Rectal smooth muscle tissue (tissue), 1 donor: ENCODE results near the gene TSKS.
"Not testable (repeated sequence)": the region's sequence is repeated elsewhere in the genome, so short reads cannot be mapped to it uniquely, and the experiment has no call there.

Experiments used
- H3K27ac ChIP-seq: one replicate; pipeline ENCODE4 v1.7.0; 2013; ENCODE audit warnings: low read depth, low read length, inconsistent platforms
- H3K27me3 ChIP-seq: one replicate; pipeline ENCODE4 v1.7.0; 2013; ENCODE audit warnings: low read length; ENCODE audit not compliant: control insufficient read depth, insufficient read depth
- H3K36me3 ChIP-seq: one replicate; pipeline ENCODE4 v1.7.0; 2013; ENCODE audit warnings: low read length; ENCODE audit not compliant: control insufficient read depth, insufficient read depth
- H3K4me1 ChIP-seq: one replicate; pipeline ENCODE4 v1.7.0; 2013; ENCODE audit warnings: low read length; ENCODE audit not compliant: control insufficient read depth, insufficient read depth
- H3K4me3 ChIP-seq: one replicate; pipeline ENCODE4 v1.7.0; 2013; ENCODE audit warnings: low read length
- H3K9ac ChIP-seq: one replicate; pipeline ENCODE4 v1.7.0; 2013; ENCODE audit warnings: low read length

The TSKS gene

GRCh38 chr19:49749771-49750170 is 13.3 kb downstream of the TSKS start:
- Histone ChIP-seq H3K36me3 (no peaks in the 10 kb centered on the region), H3K9ac (no peak overlapping the region), H3K4me3 (no peak overlapping the region), H3K4me1 (no peaks in the 10 kb centered on the region), H3K27me3 (no peaks in the 10 kb centered on the region), H3K27ac (no peak overlapping the region)

DNA sequence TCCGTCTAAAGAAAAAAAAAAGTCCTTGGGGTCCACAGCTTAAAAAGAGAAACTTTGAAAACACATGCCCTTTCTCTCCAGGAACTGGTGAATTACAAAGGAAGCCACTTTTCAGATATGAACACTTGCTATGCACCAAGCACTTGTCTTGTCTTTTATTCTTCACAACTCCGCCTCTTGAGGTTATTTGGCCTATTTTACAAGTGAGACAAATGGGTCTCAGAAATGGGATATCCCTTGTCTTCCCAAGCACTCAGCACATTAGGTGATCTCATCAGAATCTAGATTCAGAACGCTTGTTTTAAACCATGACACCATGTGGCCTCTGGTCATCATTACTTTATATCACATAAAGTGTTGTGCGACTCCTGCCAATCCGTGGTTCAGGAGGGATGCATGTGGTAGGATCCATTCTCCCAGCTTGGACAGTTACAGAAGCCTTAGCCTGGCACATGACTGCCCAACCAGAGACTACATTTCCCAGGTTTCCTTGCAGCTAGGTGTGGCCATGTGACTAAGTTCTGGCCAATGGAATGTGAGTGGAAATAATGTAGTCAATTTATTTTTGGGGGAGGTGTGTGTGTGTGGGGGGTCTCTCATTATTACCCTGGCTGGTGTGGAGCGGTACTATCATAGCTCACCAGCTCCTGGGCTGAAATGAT is 13.9 kb downstream of the TSKS start:
- no peaks in the 10 kb centered on the region for H3K27me3 ChIP-seq
- no peak overlapping the region for H3K27ac ChIP-seq
- no peaks in the 10 kb centered on the region for H3K36me3 ChIP-seq
- no peak overlapping the region for H3K4me3 ChIP-seq
- no peaks in the 10 kb centered on the region for H3K4me1 ChIP-seq
- H3K9ac ChIP-seq = no peak overlapping the region

GRCh38 chr19:49746206-49746958 is 16.7 kb downstream of the TSKS start:
- H3K27ac ChIP-seq = no peak overlapping the region
- H3K36me3 ChIP-seq = no peaks in the 10 kb centered on the region
- H3K27me3 ChIP-seq = no peaks in the 10 kb centered on the region
- no peak overlapping the region for H3K4me3 ChIP-seq
- no peaks in the 10 kb centered on the region for H3K4me1 ChIP-seq
- H3K9ac ChIP-seq = no peak overlapping the region

GRCh38 chr19:49744946-49745381 is 18.1 kb downstream of the TSKS start:
- H3K4me1 ChIP-seq = no peaks in the 10 kb centered on the region
- no peaks in the 10 kb centered on the region for H3K27me3 ChIP-seq
- H3K9ac ChIP-seq = no peak overlapping the region
- H3K4me3 ChIP-seq = no peak overlapping the region
- H3K36me3 ChIP-seq = no peaks in the 10 kb centered on the region
- no peak overlapping the region for H3K27ac ChIP-seq

- Histone ChIP-seq H3K36me3 (no peaks in the 10 kb centered on the region), H3K27ac (no peak overlapping the region), H3K9ac (no peak overlapping the region), H3K4me1 (no peaks in the 10 kb centered on the region), H3K4me3 (no peak overlapping the region), H3K27me3 (no peaks in the 10 kb centered on the region)
Measured at GRCh38 chr19:49741210-49741844, 21.8 kb downstream of the TSKS start.

DNA sequence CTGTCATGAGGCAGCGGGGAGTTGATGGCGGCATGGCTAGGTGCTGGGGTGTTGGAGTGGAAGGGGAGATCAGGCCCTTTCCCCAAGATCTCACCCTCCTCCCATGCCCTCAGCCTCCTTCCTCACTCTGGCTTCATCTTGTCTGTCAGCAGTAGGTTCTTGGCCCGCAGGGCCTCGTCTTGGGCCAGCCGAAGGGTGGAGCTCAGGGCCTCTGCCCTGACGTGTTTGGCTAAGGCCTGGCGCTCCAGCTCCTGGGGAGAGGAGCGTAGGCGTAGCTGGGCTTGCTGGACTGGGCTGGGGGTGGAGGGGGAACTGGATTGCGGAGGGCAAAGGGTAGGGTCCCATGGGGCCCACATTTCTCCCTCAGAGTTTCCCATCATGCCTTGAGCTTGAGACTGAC is 23.2 kb downstream of the TSKS start:
- no peaks in the 10 kb centered on the region for H3K36me3 ChIP-seq
- H3K27ac ChIP-seq = no peak overlapping the region
- H3K4me1 ChIP-seq = no peaks in the 10 kb centered on the region
- H3K4me3 ChIP-seq = no peak overlapping the region
- H3K9ac ChIP-seq = no peak overlapping the region
- H3K27me3 ChIP-seq = no peaks in the 10 kb centered on the region

- Histone ChIP-seq H3K4me3 (no peak overlapping the region), H3K27ac (no peak overlapping the region), H3K4me1 (no peaks in the 10 kb centered on the region), H3K27me3 (no peaks in the 10 kb centered on the region), H3K9ac (no peak overlapping the region), H3K36me3 (no peaks in the 10 kb centered on the region)
Measured at GRCh38 chr19:49739098-49739497, 24.0 kb downstream of the TSKS start.

DNA sequence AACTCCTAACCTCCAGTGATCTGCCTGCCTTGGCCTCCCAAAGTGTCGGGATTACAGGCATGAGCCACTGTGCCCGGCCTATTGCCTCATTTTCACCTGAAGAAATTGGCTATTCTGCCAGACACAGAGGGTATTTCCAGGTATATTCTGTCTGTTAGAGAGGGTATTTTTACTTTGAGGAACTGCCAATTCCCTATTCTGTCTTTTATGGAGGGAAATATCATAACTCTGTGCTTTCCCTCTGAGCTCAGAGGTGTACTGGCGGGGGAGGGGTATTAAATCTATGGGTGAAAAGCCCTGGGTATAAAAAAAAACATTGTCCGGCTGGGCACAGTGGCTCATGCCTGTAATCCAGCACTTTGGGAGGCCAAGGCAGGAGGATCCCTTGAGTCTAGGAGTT is 24.8 kb downstream of the TSKS start:
- Histone ChIP-seq H3K4me3 (no peak overlapping the region), H3K4me1 (no peaks in the 10 kb centered on the region), H3K27me3 (no peaks in the 10 kb centered on the region), H3K36me3 (no peaks in the 10 kb centered on the region), H3K9ac (no peak overlapping the region), H3K27ac (no peak overlapping the region)

DNA sequence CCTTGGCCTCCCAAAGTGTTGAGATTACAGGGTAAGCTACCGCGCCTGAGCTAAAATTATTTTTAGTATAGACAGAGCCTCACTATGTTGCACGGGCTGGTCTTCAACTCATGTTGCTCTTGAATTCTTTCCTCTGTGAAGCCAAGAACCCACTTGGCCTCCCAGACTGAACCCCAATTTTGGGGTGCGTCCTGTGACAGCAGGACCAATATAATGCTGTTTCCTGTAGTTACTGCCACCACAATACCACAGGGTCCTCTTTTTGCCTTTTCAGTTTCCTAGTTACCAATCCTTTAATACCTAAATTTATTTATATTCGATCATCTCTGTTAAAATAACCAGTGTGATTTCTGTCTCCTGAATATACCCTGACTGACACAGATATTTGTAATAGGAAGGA is 32.9 kb downstream of the TSKS start:
- no peak overlapping the region for H3K9ac ChIP-seq
- H3K4me1 ChIP-seq = no peaks in the 10 kb centered on the region
- no peaks in the 10 kb centered on the region for H3K27me3 ChIP-seq
- H3K27ac ChIP-seq = no peak overlapping the region
- H3K4me3 ChIP-seq = no peak overlapping the region
- no peaks in the 10 kb centered on the region for H3K36me3 ChIP-seq

GRCh38 chr19:49727217-49728030 is 35.7 kb downstream of the TSKS start:
- H3K9ac ChIP-seq = no peak overlapping the region
- H3K27me3 ChIP-seq = no peaks in the 10 kb centered on the region
- no peaks in the 10 kb centered on the region for H3K4me1 ChIP-seq
- H3K27ac ChIP-seq = peak overlapping the region; percentile 51
- H3K36me3 ChIP-seq = no peaks in the 10 kb centered on the region
- H3K4me3 ChIP-seq = no peak overlapping the region

GRCh38 chr19:49719420-49719819 is 43.7 kb downstream of the TSKS start:
- not testable (repeated sequence) for H3K4me1 ChIP-seq, H3K4me3 ChIP-seq, H3K9ac ChIP-seq, H3K36me3 ChIP-seq, H3K27me3 ChIP-seq, H3K27ac ChIP-seq

- H3K36me3 ChIP-seq = no peaks in the 10 kb centered on the region
- no peaks in the 10 kb centered on the region for H3K4me1 ChIP-seq
- peak overlapping the region; percentile 11 for H3K27ac ChIP-seq
- H3K27me3 ChIP-seq = no peaks in the 10 kb centered on the region
- H3K4me3 ChIP-seq = no peak overlapping the region
- no peak overlapping the region for H3K9ac ChIP-seq
Measured at GRCh38 chr19:49718991-49719390, 44.1 kb downstream of the TSKS start.
